ENCODE results near the gene GCNA. TPM values are rescaled to one million over a fixed set of nuclear protein-coding genes. Genes with fewer than 3 reads are reported as not detected.
A peak's percentile ranks its signal among the peaks of the same experiment; 100 is the strongest.

The GCNA gene
- total RNA-seq, 1 experiment from 2014 or later = 2.9 TPM

DNA sequence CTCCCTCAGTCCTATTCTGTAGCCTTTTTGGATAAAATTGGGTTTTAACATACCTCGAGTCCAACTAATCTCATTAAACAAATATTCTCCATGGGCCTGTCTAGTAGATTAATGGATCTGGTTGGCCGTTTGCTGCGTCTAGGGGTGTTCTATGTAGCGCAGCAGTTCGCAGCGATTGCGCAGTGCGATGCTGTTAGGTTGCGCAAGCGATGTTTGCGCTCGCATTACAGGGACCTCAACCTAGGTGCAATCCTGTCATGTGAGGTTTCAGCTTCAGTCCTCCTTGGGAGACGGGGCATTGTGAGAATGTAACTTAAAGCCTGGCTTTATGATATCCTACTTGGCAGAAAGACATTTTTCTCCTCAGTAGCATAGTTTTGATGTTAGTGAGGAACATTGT, 31.4 kb upstream of the GCNA start:
- H4K20me1 ChIP-seq (ENCODE audit: low read length) = peaks cover 46% of the 10 kb centered on the region

GRCh38 chrX:71547339-71547738, 30.9 kb upstream of the GCNA start:
- intact Hi-C loops (cut with micrococcal nuclease) = no loop called here
- Histone ChIP-seq H3K9ac (ENCODE audit: low read length) (no peak overlapping the region), H3K9me3 (ENCODE audit: low read length) (no peaks in the 10 kb centered on the region), H4K20me1 (ENCODE audit: low read length) (peaks cover 42% of the 10 kb centered on the region), H3K4me2 (ENCODE audit: low read length) (no peak overlapping the region), H3K79me2 (ENCODE audit: low read length) (peaks cover 75% of the 10 kb centered on the region), H3K27me3 (ENCODE audit: low read length) (no peaks in the 10 kb centered on the region), H2AFZ (ENCODE audit: low read length) (no peak overlapping the region), H3K9me2 (replicated peaks; ENCODE audit: low read length) (no peaks in the 10 kb centered on the region), H3K4me1 (ENCODE audit: insufficient read depth, low read length) (peaks cover 16% of the 10 kb centered on the region), H3K4me3 (ENCODE audit: low read length) (no peak overlapping the region), H3K27ac (ENCODE audit: low read length) (no peak overlapping the region), H3F3A (ENCODE audit: low read length, unreplicated experiment) (peaks cover 6% of the 10 kb centered on the region), H3K36me3 (ENCODE audit: low read depth, low read length) (peaks cover 62% of the 10 kb centered on the region)
- ChIA-PET POLR2A (ENCODE audit: unreplicated experiment) (no interaction called here), CTCF (no interaction called here)
- TF ChIP-seq EZH2phosphoT487 (IDR thresholded peaks at IDR 0.05; ENCODE audit: borderline replicate concordance, low read length) = no peak
- TF ChIP-seq, protein P1, sequence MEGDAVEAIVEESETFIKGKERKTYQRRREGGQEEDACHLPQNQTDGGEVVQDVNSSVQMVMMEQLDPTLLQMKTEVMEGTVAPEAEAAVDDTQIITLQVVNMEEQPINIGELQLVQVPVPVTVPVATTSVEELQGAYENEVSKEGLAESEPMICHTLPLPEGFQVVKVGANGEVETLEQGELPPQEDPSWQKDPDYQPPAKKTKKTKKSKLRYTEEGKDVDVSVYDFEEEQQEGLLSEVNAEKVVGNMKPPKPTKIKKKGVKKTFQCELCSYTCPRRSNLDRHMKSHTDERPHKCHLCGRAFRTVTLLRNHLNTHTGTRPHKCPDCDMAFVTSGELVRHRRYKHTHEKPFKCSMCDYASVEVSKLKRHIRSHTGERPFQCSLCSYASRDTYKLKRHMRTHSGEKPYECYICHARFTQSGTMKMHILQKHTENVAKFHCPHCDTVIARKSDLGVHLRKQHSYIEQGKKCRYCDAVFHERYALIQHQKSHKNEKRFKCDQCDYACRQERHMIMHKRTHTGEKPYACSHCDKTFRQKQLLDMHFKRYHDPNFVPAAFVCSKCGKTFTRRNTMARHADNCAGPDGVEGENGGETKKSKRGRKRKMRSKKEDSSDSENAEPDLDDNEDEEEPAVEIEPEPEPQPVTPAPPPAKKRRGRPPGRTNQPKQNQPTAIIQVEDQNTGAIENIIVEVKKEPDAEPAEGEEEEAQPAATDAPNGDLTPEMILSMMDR (conservative IDR thresholded peaks at IDR 0.05; ENCODE audit: low read depth, low read length) = peak; percentile 39
- DNase-seq = no peak
- BruUV-seq (replicated peaks) = no TSS peak
- no peak for ATAC-seq

More for the DNA sequence above, 31.4 kb upstream of the GCNA start:
- Histone ChIP-seq H3K36me3 (ENCODE audit: low read depth, low read length) (peaks cover 64% of the 10 kb centered on the region), H3K27me3 (ENCODE audit: low read length) (no peaks in the 10 kb centered on the region), H3K4me2 (ENCODE audit: low read length) (no peak overlapping the region), H3F3A (ENCODE audit: low read length, unreplicated experiment) (peaks cover 11% of the 10 kb centered on the region), H3K27ac (ENCODE audit: low read length) (no peak overlapping the region), H3K9me3 (ENCODE audit: low read length) (no peaks in the 10 kb centered on the region), H3K9ac (ENCODE audit: low read length) (no peak overlapping the region), H2AFZ (ENCODE audit: low read length) (no peak overlapping the region), H3K4me1 (ENCODE audit: insufficient read depth, low read length) (peaks cover 21% of the 10 kb centered on the region), H3K79me2 (ENCODE audit: low read length) (peaks cover 79% of the 10 kb centered on the region), H3K9me2 (replicated peaks; ENCODE audit: low read length) (no peaks in the 10 kb centered on the region), H3K4me3 (ENCODE audit: low read length) (no peak overlapping the region)
- CTCF ChIA-PET = no interaction called here
- intact Hi-C loops (cut with micrococcal nuclease) = no loop called here
- DNase-seq (no peak), ATAC-seq (no peak)
- POLR2A ChIA-PET (ENCODE audit: unreplicated experiment) = no interaction called here
- no TSS peak for BruUV-seq (replicated peaks)
- TF ChIP-seq EZH2 (IDR thresholded peaks at IDR 0.05; ENCODE audit: low read length, unreplicated experiment) (no peak), EZH2phosphoT487 (IDR thresholded peaks at IDR 0.05; ENCODE audit: borderline replicate concordance, low read length) (no peak)
- TF ChIP-seq, protein P1 (conservative IDR thresholded peaks at IDR 0.05; ENCODE audit: low read depth, low read length) = no peak

DNA sequence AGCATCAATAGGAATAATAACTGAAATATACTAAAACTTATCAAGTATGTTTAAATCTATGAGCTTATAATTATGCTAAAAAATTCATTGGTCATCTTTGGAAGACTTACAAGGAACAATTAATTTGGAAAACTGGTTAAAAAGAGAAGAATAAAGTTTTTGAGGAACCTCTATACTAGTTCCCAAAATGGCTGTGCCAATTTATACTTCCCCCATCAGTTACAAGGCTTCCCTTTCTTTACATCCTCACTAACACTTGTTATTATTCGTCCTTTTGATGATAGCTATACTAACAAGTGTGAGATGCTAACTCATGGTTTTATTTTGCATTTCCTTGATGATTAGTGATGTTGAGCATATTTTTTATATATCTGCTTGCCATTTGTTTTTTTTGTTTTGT, 28.3 kb upstream of the GCNA start:
- no TSS peak for BruUV-seq (replicated peaks)
- DNase-seq (no peak), ATAC-seq (no peak)
- intact Hi-C loops (cut with micrococcal nuclease) = loop anchor here (10.0 kb wide), 1 partner anchor 165 kb away; no protein-coding TSS in a partner anchor
- CTCF ChIA-PET = no interaction called here
- Histone ChIP-seq H3K27ac (ENCODE audit: low read length) (no peak overlapping the region), H3K36me3 (ENCODE audit: low read depth, low read length) (peaks cover 55% of the 10 kb centered on the region), H3K9ac (ENCODE audit: low read length) (no peak overlapping the region), H3K4me3 (ENCODE audit: low read length) (no peak overlapping the region), H3K4me2 (ENCODE audit: low read length) (no peak overlapping the region), H3K27me3 (ENCODE audit: low read length) (no peaks in the 10 kb centered on the region), H3F3A (ENCODE audit: low read length, unreplicated experiment) (no peaks in the 10 kb centered on the region), H3K79me2 (ENCODE audit: low read length) (peaks cover 54% of the 10 kb centered on the region), H4K20me1 (ENCODE audit: low read length) (peaks cover 27% of the 10 kb centered on the region), H3K4me1 (ENCODE audit: insufficient read depth, low read length) (peaks cover 4% of the 10 kb centered on the region; the same call in 1 of the 2 replicates), H3K9me2 (replicated peaks; ENCODE audit: low read length) (no peaks in the 10 kb centered on the region), H3K9me3 (ENCODE audit: low read length) (no peaks in the 10 kb centered on the region), H2AFZ (ENCODE audit: low read length) (no peak overlapping the region)
- POLR2A ChIA-PET (ENCODE audit: unreplicated experiment) = no interaction called here
- TF ChIP-seq EZH2 (IDR thresholded peaks at IDR 0.05; ENCODE audit: low read length, unreplicated experiment) = no peak
- TF ChIP-seq EZH2phosphoT487 (IDR thresholded peaks at IDR 0.05; ENCODE audit: borderline replicate concordance, low read length) = no peak
- TF ChIP-seq, protein P1 (conservative IDR thresholded peaks at IDR 0.05; ENCODE audit: low read depth, low read length) = no peak

Data from PC-3 (cell line).